SK-N-SH (cell line): ENCODE data around the gene WASF1. TPM values are rescaled to one million over a fixed set of nuclear protein-coding genes. Genes with fewer than 3 reads are reported as not detected.
A peak's percentile ranks its signal among the peaks of the same experiment; 100 is the strongest.

ENCODE experiments used
- CTCF ChIA-PET: fragments of 300-600, 350-600 bp; formaldehyde crosslinking; extraction: SDS; loops from one replicate; lab custom pipeline; 2021; lab: Yijun Ruan, JAX
- POLR2A ChIA-PET: fragments of 350-600 bp; sonication (Branson Sonifier 250); formaldehyde crosslinking; extraction: SDS; loops from one replicate; lab custom pipeline; 2020; ENCODE audit warnings: antibody characterized with exemption, inconsistent platforms; lab: Yijun Ruan, JAX
- DNase-seq: peaks from one replicate; pipeline ENCODE4 v3.0.0; 2012
- H2AFZ ChIP-seq: fragments of 200-600 bp; sonication (generic); 2 replicates; pipeline ENCODE4 v1.8.1; 2016; ENCODE audit warnings: antibody characterized with exemption, mild to moderate bottlenecking, low read depth
- H3F3A ChIP-seq: fragments of 200-600 bp; sonication (generic); replicated peaks from 2 replicates; pipeline ENCODE3; 2016; ENCODE audit warnings: antibody characterized with exemption, mild to moderate bottlenecking; ENCODE audit not compliant: insufficient read depth
- H3K27ac ChIP-seq, 2 experiments: fragments of 200-500 bp in 1 of 2; fragments of 200-600 bp in 1 of 2; sonication (Bioruptor generic) in 1 of 2; sonication (generic), shearing (Covaris generic) in 1 of 2; 2 replicates each; pipeline versions ENCODE4 v1.5.1 to v1.6.1; 2014 to 2016; ENCODE audit warnings: low read depth in 2 of 2, inconsistent platforms in 1 of 2, low read length in 1 of 2, mild to moderate bottlenecking in 1 of 2, mixed read lengths in 1 of 2
- H3K27me3 ChIP-seq: fragments of 200-600 bp; sonication (generic), shearing (Covaris generic); 2 replicates; pipeline ENCODE4 v1.6.1; 2016; ENCODE audit warnings: mixed run types; ENCODE audit not compliant: insufficient read depth
- H3K36me3 ChIP-seq, 2 experiments: fragments of 200-500 bp in 1 of 2; fragments of 200-600 bp in 1 of 2; sonication (Bioruptor generic) in 1 of 2; sonication (generic) in 1 of 2; replicated peaks in 1 of 2; 2 replicates each; pipeline versions ENCODE3 to v1.5.1; 2014 to 2016; ENCODE audit warnings: low read length in 1 of 2, mild to moderate bottlenecking in 1 of 2; ENCODE audit not compliant: insufficient read depth in 2 of 2, control insufficient read depth in 1 of 2
- H3K4me1 ChIP-seq, 2 experiments: fragments of 200-500 bp in 1 of 2; fragments of 200-600 bp in 1 of 2; sonication (Bioruptor generic) in 1 of 2; sonication (generic), shearing (Covaris generic) in 1 of 2; 2 replicates each; pipeline versions ENCODE4 v1.5.1 to v1.6.1; 2014 to 2016; ENCODE audit warnings: low read depth in 1 of 2, low read length in 1 of 2, mixed run types in 1 of 2; ENCODE audit not compliant: insufficient read depth in 2 of 2, control insufficient read depth in 1 of 2
- H3K4me2 ChIP-seq: fragments of 200-600 bp; sonication (generic), shearing (Covaris generic); 2 replicates; pipeline ENCODE4 v1.6.1; 2017; ENCODE audit warnings: mixed run types
- H3K4me3 ChIP-seq, 2 experiments: fragments of 200-500 bp in 1 of 2; fragments of 200-600 bp in 1 of 2; sonication (Bioruptor generic) in 1 of 2; sonication (generic), shearing (Covaris generic) in 1 of 2; 2 replicates each; pipeline versions ENCODE4 v1.5.1 to v1.8.1; 2014 to 2016; ENCODE audit warnings: low read depth in 2 of 2, inconsistent platforms in 1 of 2, low read length in 1 of 2, mild to moderate bottlenecking in 1 of 2, mixed read lengths in 1 of 2, moderate library complexity in 1 of 2
- H3K79me2 ChIP-seq: fragments of 200-600 bp; sonication (generic); 2 replicates; pipeline ENCODE4 v1.8.1; 2017; ENCODE audit warnings: mild to moderate bottlenecking; ENCODE audit not compliant: insufficient read depth
- H3K9ac ChIP-seq: fragments of 200-600 bp; sonication (generic); 2 replicates; pipeline ENCODE4 v1.6.1; 2017; ENCODE audit warnings: mixed run types
- H3K9me2 ChIP-seq: fragments of 200-600 bp; sonication (generic); 2 replicates; pipeline ENCODE4 v1.6.1; 2017; ENCODE audit warnings: mixed run types
- H3K9me3 ChIP-seq: fragments of 200-600 bp; sonication (generic); 2 replicates; pipeline ENCODE4 v1.6.1; 2017; ENCODE audit warnings: mixed run types, mild to moderate bottlenecking, moderate library complexity
- H4K20me1 ChIP-seq: fragments of 200-600 bp; sonication (generic); 2 replicates; pipeline ENCODE4 v1.6.1; 2017; ENCODE audit warnings: mild to moderate bottlenecking, mixed run types; ENCODE audit not compliant: insufficient read depth
- CHD2 ChIP-seq: fragments of 150-350 bp; IDR thresholded peaks from 2 replicates; pipeline ENCODE4 v1.6.1; 2018; ENCODE audit warnings: low read length; ENCODE audit not compliant: partially characterized antibody
- CTCF ChIP-seq: fragments of 200-600 bp; sonication (generic); IDR thresholded peaks from 2 replicates; pipeline ENCODE4 v1.6.1; 2017; ENCODE audit warnings: antibody characterized with exemption, mild to moderate bottlenecking, moderate library complexity
- FOSL2 ChIP-seq: IDR thresholded peaks from 2 replicates; pipeline ENCODE4 v1.4.0; 2012; ENCODE audit warnings: low read depth, mild to moderate bottlenecking, moderate library complexity, borderline replicate concordance
- FOXJ3 ChIP-seq: sonication (generic); formaldehyde crosslinking; IDR thresholded peaks from 2 replicates; pipeline ENCODE4 v1.5.1; 2020; ENCODE audit warnings: mild to moderate bottlenecking, missing genetic modification reagents
- GABPA ChIP-seq: IDR thresholded peaks from 2 replicates; pipeline ENCODE4 v1.4.0; 2012; ENCODE audit warnings: low read depth, mild to moderate bottlenecking
- GATA2 ChIP-seq: sonication (generic); formaldehyde crosslinking; IDR thresholded peaks from 2 replicates; pipeline ENCODE4 v1.5.0; 2020; ENCODE audit warnings: mild to moderate bottlenecking, missing genetic modification reagents
- JUND ChIP-seq: IDR thresholded peaks from 2 replicates; pipeline ENCODE4 v1.4.0; 2012
- MXI1 ChIP-seq: IDR thresholded peaks from 2 replicates; pipeline ENCODE4 v1.6.1; 2012; ENCODE audit warnings: mild to moderate bottlenecking, low read depth, low read length, improper control_type of control experiment
- NFIC ChIP-seq: IDR thresholded peaks from 2 replicates; pipeline ENCODE4 v1.4.0; 2012; ENCODE audit warnings: borderline replicate concordance
- PBX3 ChIP-seq: IDR thresholded peaks from 2 replicates; pipeline ENCODE4; 2012
- RAD21 ChIP-seq: IDR thresholded peaks from 2 replicates; pipeline ENCODE4 v1.6.1; 2012; ENCODE audit warnings: mild to moderate bottlenecking, low read length
- RCOR1 ChIP-seq: fragments of 150-350 bp; IDR thresholded peaks from 2 replicates; pipeline ENCODE4 v1.6.1; 2017; ENCODE audit warnings: antibody characterized with exemption, low read length
- RFX5 ChIP-seq: IDR thresholded peaks from 2 replicates; pipeline ENCODE4 v1.6.1; 2012; ENCODE audit warnings: mild to moderate bottlenecking, improper control_type of control experiment, low read length
- RXRA ChIP-seq: IDR thresholded peaks from 2 replicates; pipeline ENCODE4 v1.4.0; 2012; ENCODE audit warnings: low read depth, mild to moderate bottlenecking, borderline replicate concordance
- SIN3A ChIP-seq: IDR thresholded peaks from 2 replicates; pipeline ENCODE4 v1.6.1; 2012; ENCODE audit warnings: low read depth, mild to moderate bottlenecking, low read length, moderate library complexity, borderline replicate concordance
- SMC3 ChIP-seq: IDR thresholded peaks from 2 replicates; pipeline ENCODE4 v1.6.1; 2012; ENCODE audit warnings: low read depth, low read length, improper control_type of control experiment
- TAF1 ChIP-seq: IDR thresholded peaks from 2 replicates; pipeline ENCODE4 v1.6.1; 2012; ENCODE audit warnings: low read depth, mild to moderate bottlenecking, low read length, moderate library complexity, borderline replicate concordance
- TCF12 ChIP-seq: IDR thresholded peaks from 2 replicates; pipeline ENCODE4 v1.4.0; 2012
- YY1 ChIP-seq: IDR thresholded peaks from 2 replicates; pipeline ENCODE4 v1.4.0; 2012; ENCODE audit warnings: low read depth, mild to moderate bottlenecking
- WGBS: methylation state at CpG from one replicate; pipeline ENCODE4 v1.1.6; 2017; ENCODE audit warnings: low lambda C conversion rate; 5-methylcytosine and 5-hydroxymethylcytosine counted together
- polyA plus RNA-seq, 3 experiments: library from polyadenylated mRNA; depleted of rRNA; stranded (reverse); fragments of >200 nt; gene quantifications; 2 replicates each; pipeline ENCODE4 v1.2.3, GENCODE V29; 2012
- TF ChIP-seq, protein P1 (sequence below): IDR thresholded peaks from 2 replicates; pipeline ENCODE4 v1.6.1; 2012; ENCODE audit warnings: mild to moderate bottlenecking, low read depth, low read length, moderate library complexity
- TF ChIP-seq, protein P2 (sequence below): IDR thresholded peaks from 2 replicates; pipeline ENCODE4 v1.4.0; 2012; ENCODE audit warnings: low read depth

Gene WASF1
- polyA plus RNA-seq, 1 of the 3 experiments (the other 2 are of a cell fraction), result 31.4 TPM

GRCh38 chr6:110180228-110181008, 948 bp upstream of the WASF1 start, which contains the start of gene CDC40 (continued):
- no peak for TF ChIP-seq TCF12
- TF ChIP-seq FOSL2, result no peak
- TF ChIP-seq, protein P1, sequence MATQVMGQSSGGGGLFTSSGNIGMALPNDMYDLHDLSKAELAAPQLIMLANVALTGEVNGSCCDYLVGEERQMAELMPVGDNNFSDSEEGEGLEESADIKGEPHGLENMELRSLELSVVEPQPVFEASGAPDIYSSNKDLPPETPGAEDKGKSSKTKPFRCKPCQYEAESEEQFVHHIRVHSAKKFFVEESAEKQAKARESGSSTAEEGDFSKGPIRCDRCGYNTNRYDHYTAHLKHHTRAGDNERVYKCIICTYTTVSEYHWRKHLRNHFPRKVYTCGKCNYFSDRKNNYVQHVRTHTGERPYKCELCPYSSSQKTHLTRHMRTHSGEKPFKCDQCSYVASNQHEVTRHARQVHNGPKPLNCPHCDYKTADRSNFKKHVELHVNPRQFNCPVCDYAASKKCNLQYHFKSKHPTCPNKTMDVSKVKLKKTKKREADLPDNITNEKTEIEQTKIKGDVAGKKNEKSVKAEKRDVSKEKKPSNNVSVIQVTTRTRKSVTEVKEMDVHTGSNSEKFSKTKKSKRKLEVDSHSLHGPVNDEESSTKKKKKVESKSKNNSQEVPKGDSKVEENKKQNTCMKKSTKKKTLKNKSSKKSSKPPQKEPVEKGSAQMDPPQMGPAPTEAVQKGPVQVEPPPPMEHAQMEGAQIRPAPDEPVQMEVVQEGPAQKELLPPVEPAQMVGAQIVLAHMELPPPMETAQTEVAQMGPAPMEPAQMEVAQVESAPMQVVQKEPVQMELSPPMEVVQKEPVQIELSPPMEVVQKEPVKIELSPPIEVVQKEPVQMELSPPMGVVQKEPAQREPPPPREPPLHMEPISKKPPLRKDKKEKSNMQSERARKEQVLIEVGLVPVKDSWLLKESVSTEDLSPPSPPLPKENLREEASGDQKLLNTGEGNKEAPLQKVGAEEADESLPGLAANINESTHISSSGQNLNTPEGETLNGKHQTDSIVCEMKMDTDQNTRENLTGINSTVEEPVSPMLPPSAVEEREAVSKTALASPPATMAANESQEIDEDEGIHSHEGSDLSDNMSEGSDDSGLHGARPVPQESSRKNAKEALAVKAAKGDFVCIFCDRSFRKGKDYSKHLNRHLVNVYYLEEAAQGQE, result no peak
- no peak; the same call in 1 of the 2 replicates for TF ChIP-seq PBX3
- TF ChIP-seq NFIC, result no peak
- 0 out of 2 replicates have a peak, but pooled peaks have one; percentile 52 for TF ChIP-seq TAF1
- TF ChIP-seq, all 33 proteins: peak for 8

- H4K20me1 ChIP-seq, result peaks cover 29% of the 10 kb centered on the region
These were observed 654 bp downstream of the WASF1 start for GRCh38 chr6:110178626-110179405.

More at GRCh38 chr6:110178626-110179405, 654 bp downstream of the WASF1 start:
- Histone ChIP-seq H3K4me1 (peaks cover 11 to 47% of the 10 kb centered on the region in 2 experiments), H3K4me3 (peak overlapping the region; percentile 92 to 100), H2AFZ (peak overlapping the region; percentile 93), H3K9me2 (no peaks in the 10 kb centered on the region; the same call in 1 of the 2 replicates), H3K27me3 (no peaks in the 10 kb centered on the region), H3K79me2 (peaks cover 86% of the 10 kb centered on the region), H3F3A (no peaks in the 10 kb centered on the region), H3K27ac (peak overlapping the region; percentile 94 to 99), H3K4me2 (peak overlapping the region; percentile 85), H3K9ac (peak overlapping the region; percentile 99), H3K36me3 (peaks cover 0 to 2% of the 10 kb centered on the region in 2 experiments), H3K9me3 (no peaks in the 10 kb centered on the region)
- peak; percentile 72 for DNase-seq
- peak; percentile 66; the same call in 1 of the 2 replicates for TF ChIP-seq SIN3A
- TF ChIP-seq MXI1, result peak; percentile 56; the same call in 1 of the 2 replicates
- TF ChIP-seq GABPA, result no peak
- TF ChIP-seq CTCF, result peak; percentile 67
- TF ChIP-seq CHD2, result peak; percentile 30
- peak; percentile 50; the same call in 1 of the 2 replicates for TF ChIP-seq RCOR1
- no peak for TF ChIP-seq FOXJ3
- TF ChIP-seq JUND, result no peak
- TF ChIP-seq RAD21, result peak; percentile 82
- no peak for TF ChIP-seq GATA2 (CRISPR knock-in tag)
- TF ChIP-seq, protein P2, sequence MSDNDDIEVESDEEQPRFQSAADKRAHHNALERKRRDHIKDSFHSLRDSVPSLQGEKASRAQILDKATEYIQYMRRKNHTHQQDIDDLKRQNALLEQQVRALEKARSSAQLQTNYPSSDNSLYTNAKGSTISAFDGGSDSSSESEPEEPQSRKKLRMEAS, result 0 out of 2 replicates have a peak, but pooled peaks have one; percentile 25
- no peak for TF ChIP-seq RFX5
- peak; percentile 61; the same call in 1 of the 2 replicates for TF ChIP-seq YY1
- peak; percentile 64 for TF ChIP-seq SMC3
- TF ChIP-seq RXRA, result no peak
- WGBS, result 3% methylated on average over 32 of the region's 66 CpGs
- CTCF ChIA-PET, result interaction anchor here (0.6 to 7.3 kb wide), 15 partner anchors 11 to 474 kb away, joined by 3 to 63 read pairs (median 4); no protein-coding TSS in a partner anchor
- POLR2A ChIA-PET, result interaction anchor here (1.0 to 1.2 kb wide), 2 partner anchors 12 to 211 kb away, joined by 3 to 5 read pairs; no protein-coding TSS in a partner anchor
